BLaER1 (cell line): ENCODE results near the gene C11orf21.
"Not testable (repeated sequence)": the region's sequence is repeated elsewhere in the genome, so short reads cannot be mapped to it uniquely, and the experiment has no call there.

Experiments used
- H3K27ac ChIP-seq: shearing (Covaris generic); formaldehyde crosslinking; 2 replicates; pipeline ENCODE4 v1.8.1; 2022
- H3K27me3 ChIP-seq: shearing (Covaris generic); formaldehyde crosslinking; 2 replicates; pipeline ENCODE4 v1.8.1; 2022
- H3K36me3 ChIP-seq: shearing (Covaris generic); formaldehyde crosslinking; 2 replicates; pipeline ENCODE4 v1.8.1; 2022
- H3K4me1 ChIP-seq: shearing (Covaris generic); formaldehyde crosslinking; 2 replicates; pipeline ENCODE4 v1.8.1; 2022
- H3K4me2 ChIP-seq: shearing (Covaris generic); formaldehyde crosslinking; 2 replicates; pipeline ENCODE4 v1.8.1; 2022
- H3K4me3 ChIP-seq: shearing (Covaris generic); formaldehyde crosslinking; 2 replicates; pipeline ENCODE4 v1.8.1; 2022
- H3K9ac ChIP-seq: shearing (Covaris generic); formaldehyde crosslinking; 2 replicates; pipeline ENCODE4 v1.8.1; 2022
- H3K9me3 ChIP-seq: shearing (Covaris generic); formaldehyde crosslinking; 2 replicates; pipeline ENCODE4 v1.8.1; 2022
- H4K20me1 ChIP-seq: shearing (Covaris generic); formaldehyde crosslinking; 2 replicates; pipeline ENCODE4 v1.8.1; 2022
- Cebpa-rat ChIP-seq: shearing (Covaris generic); IDR thresholded peaks from 2 replicates; pipeline ENCODE4 v1.8.1; 2022

C11orf21 gene

DNA sequence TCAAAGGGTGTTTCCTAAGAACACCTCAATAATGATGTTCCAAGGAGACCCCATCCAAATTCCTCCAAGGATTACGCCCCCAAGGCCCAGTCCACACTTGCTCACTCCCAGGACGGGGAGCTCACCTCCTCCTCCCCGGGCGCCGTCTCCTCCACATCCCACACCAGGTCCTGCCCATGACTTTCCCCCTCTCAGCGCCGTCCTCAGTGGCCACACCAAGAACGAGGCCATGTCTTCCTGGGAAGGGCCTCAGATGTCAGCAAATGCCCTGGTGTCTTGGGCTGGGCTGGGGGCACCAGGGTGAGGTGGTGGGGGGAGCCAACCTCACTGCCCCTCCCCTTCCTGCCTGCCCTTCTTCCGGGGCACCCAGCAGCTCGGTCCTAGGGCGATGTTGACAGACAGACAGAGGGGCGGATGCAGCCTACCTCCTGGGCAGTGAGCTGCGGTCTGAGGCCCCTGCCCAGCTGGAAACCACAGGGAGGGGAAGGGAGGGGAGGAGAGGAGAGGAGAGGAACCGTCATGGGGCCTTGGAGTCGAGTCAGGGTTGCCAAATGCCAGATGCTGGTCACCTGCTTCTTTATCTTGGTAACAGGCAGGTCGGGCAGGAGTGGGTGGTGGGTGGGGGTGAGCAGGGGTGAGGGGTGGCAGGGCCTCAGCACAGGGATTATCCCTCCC is at the start of gene C11orf21, which contains the start of gene TSPAN32:
Gene C11orf21 (minus strand): TSS at position 288 of the 675 bp plus-strand sequence. CDS start 110 bp downstream, at position 178.
Gene TSPAN32 (plus strand): TSS at position 383 of the 675 bp plus-strand sequence. CDS start 137 bp downstream, at position 520.
- H3K9me3 ChIP-seq = no peaks in the 10 kb centered on the region
- 0 out of 2 replicates have a peak within 1 kb of the TSS, but pooled peaks have one; percentile 25 for H3K4me3 ChIP-seq
- 0 out of 2 replicates have a peak within 1 kb of the TSS, but pooled peaks have one; percentile 8 for H3K27ac ChIP-seq
- no peak for TF ChIP-seq Cebpa-rat
- no peak within 1 kb of the TSS; the same call in 1 of the 2 replicates for H3K9ac ChIP-seq
- H3K27me3 ChIP-seq = no peaks in the 10 kb centered on the region; the same call in 1 of the 2 replicates
- H3K4me2 ChIP-seq = peak within 1 kb of the TSS; percentile 91
- H3K4me1 ChIP-seq = peaks cover 78% of the 10 kb centered on the region
- H4K20me1 ChIP-seq = peaks cover 35% of the 10 kb centered on the region; the same call in 1 of the 2 replicates
- H3K36me3 ChIP-seq = no peaks in the 10 kb centered on the region

DNA sequence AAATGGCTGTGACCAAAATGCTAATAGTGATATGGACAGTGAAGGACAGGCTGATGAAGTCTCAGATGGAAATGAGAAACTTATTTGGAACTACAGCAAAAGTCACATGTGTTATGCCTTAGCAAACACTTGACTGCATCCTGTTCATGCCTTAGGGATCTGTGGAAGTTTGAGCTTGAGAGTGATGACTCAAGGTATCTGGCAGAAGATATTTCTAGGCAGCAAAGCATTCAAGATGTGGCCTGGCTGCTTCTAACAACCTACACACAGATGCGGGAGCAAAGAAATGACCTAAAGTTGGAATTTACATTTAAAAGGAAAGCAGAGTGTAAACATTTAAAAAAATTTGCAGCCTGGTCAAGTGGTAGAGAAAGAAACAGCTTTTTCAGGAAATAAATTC is 47.3 kb upstream of the C11orf21 start:
- no peaks in the 10 kb centered on the region for H3K27me3 ChIP-seq
- H3K4me3 ChIP-seq = no peak overlapping the region
- H3K9me3 ChIP-seq = peaks cover 38% of the 10 kb centered on the region

DNA sequence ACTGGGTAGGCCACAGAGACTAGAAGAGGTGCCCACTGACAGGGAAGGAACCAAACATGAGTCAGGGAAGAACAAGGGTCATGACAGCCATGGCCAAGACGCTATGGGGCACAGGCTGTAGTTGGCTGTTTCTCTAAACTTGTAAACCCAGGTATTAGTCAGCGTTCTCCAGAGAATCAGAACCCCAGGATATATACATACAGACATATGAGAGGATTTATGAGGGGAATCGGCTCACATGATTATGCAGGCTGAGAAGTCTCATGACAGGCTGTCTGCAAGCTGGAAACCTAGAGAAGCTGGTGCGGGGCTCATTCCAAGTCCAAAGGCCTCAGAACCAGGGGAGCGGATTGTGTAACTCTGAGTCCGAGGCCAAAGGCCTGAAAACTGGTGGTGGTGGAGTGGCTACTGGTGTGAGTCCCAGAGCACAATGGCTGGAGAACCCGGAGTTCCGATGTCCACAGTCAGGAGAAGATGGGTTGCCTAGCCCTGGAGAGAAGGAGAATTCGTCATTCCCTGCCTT is 45.7 kb upstream of the C11orf21 start:
- Histone ChIP-seq H4K20me1 (no peaks in the 10 kb centered on the region), H3K4me2 (no peak overlapping the region), H3K27ac (no peak overlapping the region), H3K4me1 (no peaks in the 10 kb centered on the region), H3K9me3 (peaks cover 38% of the 10 kb centered on the region), H3K4me3 (no peak overlapping the region), H3K36me3 (no peaks in the 10 kb centered on the region), H3K9ac (no peak overlapping the region), H3K27me3 (no peaks in the 10 kb centered on the region)
- TF ChIP-seq Cebpa-rat = no peak

More for the DNA sequence above, 47.3 kb upstream of the C11orf21 start:
- H3K4me1 ChIP-seq = no peaks in the 10 kb centered on the region
- no peak overlapping the region for H3K4me2 ChIP-seq
- no peak overlapping the region for H3K9ac ChIP-seq
- no peaks in the 10 kb centered on the region for H3K36me3 ChIP-seq
- no peaks in the 10 kb centered on the region for H4K20me1 ChIP-seq
- H3K27ac ChIP-seq = no peak overlapping the region
- TF ChIP-seq Cebpa-rat = no peak

DNA sequence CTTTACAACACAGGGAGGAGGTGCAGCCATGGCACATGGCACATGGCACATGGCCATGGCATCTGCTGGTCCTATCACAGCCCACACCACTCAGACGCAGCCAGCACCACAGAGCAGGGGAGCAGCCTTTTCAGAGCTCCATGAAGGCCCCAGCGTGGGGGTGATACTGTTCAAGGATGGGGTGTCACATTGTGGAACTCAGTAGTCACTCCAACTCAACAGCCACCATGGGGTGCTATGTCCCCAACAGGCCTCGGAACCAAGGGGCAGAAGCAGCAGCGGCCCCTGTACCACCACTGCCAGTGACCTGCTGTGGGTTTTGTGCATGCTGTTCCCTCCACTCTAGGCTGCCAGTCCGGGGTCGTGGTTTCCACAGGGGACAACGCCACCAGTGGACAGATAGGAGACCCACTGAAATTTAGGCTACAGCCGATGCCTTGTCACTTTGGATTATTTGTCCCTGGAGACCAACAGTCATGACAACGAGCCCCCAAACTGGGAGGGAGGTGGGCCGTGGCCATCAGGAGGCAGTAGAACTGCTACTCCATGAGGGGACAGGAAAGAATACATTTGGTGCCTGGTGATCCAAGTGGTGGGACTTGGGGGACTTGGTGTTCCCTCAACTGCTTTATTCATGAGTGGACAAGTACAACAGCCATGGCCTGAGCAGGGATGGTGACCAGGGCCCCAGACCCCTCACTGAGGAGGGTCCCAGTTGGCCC is 45.0 kb upstream of the C11orf21 start:
- H3K27me3 ChIP-seq = no peaks in the 10 kb centered on the region

DNA sequence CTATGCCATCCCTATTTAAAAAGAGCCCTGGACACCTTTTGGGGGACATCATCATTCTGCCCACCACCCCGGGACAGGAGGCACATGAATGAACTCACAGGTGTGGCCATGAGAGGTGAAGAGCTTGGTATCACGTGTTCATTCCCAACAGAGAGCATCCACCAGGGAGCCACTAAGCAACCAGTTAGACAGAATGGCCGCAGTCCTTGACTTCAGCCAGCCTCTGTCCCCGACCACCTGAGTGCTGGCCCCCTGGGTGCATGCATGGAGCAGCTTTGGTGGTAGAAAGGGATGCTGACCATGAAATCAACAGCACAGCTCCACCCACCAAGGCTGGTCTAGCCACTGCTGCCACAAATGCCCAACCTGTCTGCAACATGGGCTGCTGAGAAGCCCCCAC is 44.3 kb upstream of the C11orf21 start:
- no peak for TF ChIP-seq Cebpa-rat
- Histone ChIP-seq H3K27ac (no peak overlapping the region), H3K4me3 (no peak overlapping the region), H3K9me3 (peaks cover 38% of the 10 kb centered on the region), H3K27me3 (no peaks in the 10 kb centered on the region), H3K36me3 (no peaks in the 10 kb centered on the region), H3K4me2 (no peak overlapping the region), H3K9ac (no peak overlapping the region), H4K20me1 (no peaks in the 10 kb centered on the region), H3K4me1 (no peaks in the 10 kb centered on the region)

More for the DNA sequence above, 45.0 kb upstream of the C11orf21 start:
- Histone ChIP-seq H3K4me1 (no peaks in the 10 kb centered on the region), H3K4me3 (no peak overlapping the region), H3K27ac (no peak overlapping the region), H4K20me1 (no peaks in the 10 kb centered on the region), H3K4me2 (no peak overlapping the region), H3K9ac (no peak overlapping the region), H3K36me3 (no peaks in the 10 kb centered on the region), H3K9me3 (peaks cover 38% of the 10 kb centered on the region)
- no peak for TF ChIP-seq Cebpa-rat

DNA sequence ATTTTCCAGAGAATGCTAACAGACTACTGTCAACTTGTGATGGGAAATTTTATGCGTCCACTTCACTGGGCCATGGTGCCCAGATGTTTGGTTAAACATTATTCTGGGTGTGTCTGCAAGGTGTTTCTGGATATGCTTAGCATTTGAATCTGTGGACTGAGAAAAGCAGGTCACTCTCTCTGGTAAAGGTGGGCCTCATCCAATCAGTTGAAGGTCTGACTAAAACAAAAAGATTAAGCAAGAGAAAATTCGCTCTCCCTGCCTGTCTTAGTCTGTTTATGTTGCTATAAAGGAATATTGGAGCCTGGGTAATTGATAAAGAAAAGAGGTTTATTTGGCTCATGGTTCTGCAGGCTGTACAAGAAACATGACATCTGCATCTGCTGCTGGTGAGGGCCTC is 43.3 kb upstream of the C11orf21 start:
- peaks cover 31% of the 10 kb centered on the region for H3K9me3 ChIP-seq
- H3K4me3 ChIP-seq = no peak overlapping the region
- no peaks in the 10 kb centered on the region for H3K4me1 ChIP-seq
- H3K27me3 ChIP-seq = no peaks in the 10 kb centered on the region
- no peaks in the 10 kb centered on the region for H4K20me1 ChIP-seq
- no peaks in the 10 kb centered on the region for H3K36me3 ChIP-seq
- no peak overlapping the region for H3K9ac ChIP-seq
- H3K4me2 ChIP-seq = no peak overlapping the region
- TF ChIP-seq Cebpa-rat = no peak
- H3K27ac ChIP-seq = no peak overlapping the region

DNA sequence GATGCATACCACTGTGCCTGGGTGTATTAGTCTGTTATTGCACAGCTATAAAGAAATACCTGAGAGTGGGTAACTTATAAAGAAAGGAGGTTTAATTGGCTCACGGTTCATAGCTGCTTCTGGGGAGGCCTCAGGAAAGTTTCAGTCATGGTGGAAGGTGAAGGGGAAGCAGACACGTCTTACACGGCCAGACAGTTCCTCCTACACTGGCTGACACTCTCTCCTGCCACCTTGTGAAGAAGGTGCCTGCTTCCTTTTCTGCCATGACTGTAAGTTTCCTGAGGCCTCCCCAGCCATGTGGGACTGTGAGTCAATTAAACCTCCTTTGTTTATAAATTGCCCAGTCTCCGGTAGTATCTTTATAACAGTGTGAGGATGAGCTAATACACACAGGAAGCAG is 41.8 kb upstream of the C11orf21 start:
- no peak overlapping the region for H3K4me3 ChIP-seq
- no peaks in the 10 kb centered on the region for H4K20me1 ChIP-seq
- no peaks in the 10 kb centered on the region for H3K36me3 ChIP-seq
- peaks cover 16% of the 10 kb centered on the region; the same call in 1 of the 2 replicates for H3K9me3 ChIP-seq
- no peak overlapping the region for H3K27ac ChIP-seq
- no peak for TF ChIP-seq Cebpa-rat
- H3K4me1 ChIP-seq = no peaks in the 10 kb centered on the region
- no peaks in the 10 kb centered on the region for H3K27me3 ChIP-seq
- no peak overlapping the region for H3K9ac ChIP-seq
- H3K4me2 ChIP-seq = no peak overlapping the region

DNA sequence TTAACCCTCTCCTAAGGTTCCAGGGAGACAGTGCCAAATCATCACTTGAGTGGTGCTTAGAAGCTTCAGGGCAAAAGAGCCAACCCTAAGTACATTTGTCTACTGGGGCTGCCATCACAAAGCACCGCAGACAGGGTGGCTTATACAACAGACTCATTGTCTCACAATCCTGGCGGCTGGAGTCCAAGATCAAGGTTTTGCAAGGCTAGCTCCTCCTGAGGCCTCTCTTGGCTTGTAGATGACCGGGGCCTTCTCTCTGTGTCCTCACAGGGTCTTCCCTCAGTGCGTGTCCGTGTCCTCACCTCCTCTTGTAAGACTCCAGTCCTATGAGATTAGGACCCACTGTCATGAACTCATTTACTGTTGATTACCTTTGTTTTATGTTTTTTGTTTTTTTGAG is 41.3 kb upstream of the C11orf21 start:
- H3K27me3 ChIP-seq = no peaks in the 10 kb centered on the region
- H4K20me1 ChIP-seq = no peaks in the 10 kb centered on the region
- H3K9ac ChIP-seq = no peak overlapping the region
- peaks cover 11% of the 10 kb centered on the region; the same call in 1 of the 2 replicates for H3K9me3 ChIP-seq
- no peak overlapping the region for H3K4me2 ChIP-seq
- no peaks in the 10 kb centered on the region for H3K4me1 ChIP-seq
- no peak for TF ChIP-seq Cebpa-rat
- H3K27ac ChIP-seq = no peak overlapping the region
- H3K36me3 ChIP-seq = no peaks in the 10 kb centered on the region
- H3K4me3 ChIP-seq = no peak overlapping the region

DNA sequence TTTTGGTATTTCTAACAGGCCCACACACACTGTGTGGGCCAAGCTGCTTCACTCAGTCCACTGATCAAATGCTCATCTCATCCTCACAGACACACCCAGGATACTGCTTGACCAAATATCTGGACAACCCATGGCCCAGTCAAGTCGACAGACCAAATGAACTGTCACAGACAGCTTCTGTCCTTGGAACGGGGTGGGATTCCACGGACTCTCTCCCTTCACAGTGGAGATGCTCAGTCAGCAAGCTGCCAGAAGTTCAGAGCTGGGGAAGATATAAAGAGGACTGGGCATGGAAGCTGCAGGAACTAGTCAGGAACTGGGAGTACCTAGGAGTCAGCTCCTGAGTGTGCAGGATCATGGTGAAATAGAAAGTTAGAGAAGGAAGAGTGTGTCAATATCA is 40.8 kb upstream of the C11orf21 start:
- Histone ChIP-seq H3K27me3 (no peaks in the 10 kb centered on the region), H3K9me3 (peaks cover 7% of the 10 kb centered on the region; the same call in 1 of the 2 replicates)

DNA sequence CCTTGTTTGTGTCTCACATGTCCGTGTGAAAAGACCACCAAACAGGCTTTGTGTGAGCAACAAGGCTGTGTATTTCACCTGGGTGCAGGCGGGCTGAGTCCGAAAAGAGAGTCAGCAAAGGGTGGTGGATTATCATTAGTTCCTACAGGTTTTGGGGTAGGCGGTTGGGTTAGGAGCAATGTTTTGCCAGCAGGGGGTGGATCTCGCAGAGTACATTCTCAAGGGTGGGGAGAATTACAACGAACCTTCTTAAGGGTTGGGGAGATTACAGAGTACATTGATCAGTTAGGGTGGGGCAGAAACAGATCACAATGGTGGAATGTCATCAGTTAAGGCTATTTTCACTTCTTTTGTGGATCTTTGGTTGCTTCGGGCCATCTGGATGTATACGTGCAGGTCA is 37.0 kb upstream of the C11orf21 start:
- H3K4me1 ChIP-seq, H3K9me3 ChIP-seq, H3K4me2 ChIP-seq, H3K36me3 ChIP-seq, H3K27ac ChIP-seq, H3K9ac ChIP-seq, H3K27me3 ChIP-seq, H4K20me1 ChIP-seq, H3K4me3 ChIP-seq: not testable (repeated sequence)

More for the DNA sequence above, 40.8 kb upstream of the C11orf21 start:
- Histone ChIP-seq H3K9ac (no peak overlapping the region), H3K27ac (no peak overlapping the region), H3K4me1 (no peaks in the 10 kb centered on the region), H3K4me2 (no peak overlapping the region), H3K4me3 (no peak overlapping the region), H3K36me3 (no peaks in the 10 kb centered on the region), H4K20me1 (no peaks in the 10 kb centered on the region)
- no peak for TF ChIP-seq Cebpa-rat

DNA sequence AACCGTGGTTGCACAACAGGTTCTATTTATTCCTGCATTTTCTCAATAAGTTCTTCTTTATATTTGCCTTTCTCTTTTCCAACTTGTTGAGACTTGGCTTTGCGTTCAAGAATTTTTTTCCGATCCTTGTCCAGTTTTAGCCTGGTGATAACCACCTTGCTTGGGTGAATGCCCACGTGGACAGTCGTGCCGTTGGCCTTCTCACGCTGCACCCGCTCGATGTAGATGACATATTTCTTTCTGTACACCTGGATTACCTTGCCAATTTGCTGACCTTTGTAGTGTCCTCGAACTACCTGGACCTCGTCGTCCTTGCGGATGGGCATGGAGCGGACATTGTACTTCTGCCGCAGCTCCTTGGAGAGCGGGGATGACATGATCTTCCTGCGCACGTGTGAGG is 33.6 kb upstream of the C11orf21 start:
- not testable (repeated sequence) for H3K27ac ChIP-seq, H3K4me3 ChIP-seq, H3K36me3 ChIP-seq, H4K20me1 ChIP-seq, H3K4me2 ChIP-seq, H3K9ac ChIP-seq, H3K4me1 ChIP-seq, H3K27me3 ChIP-seq
- H3K9me3 ChIP-seq = peaks cover 19% of the 10 kb centered on the region

DNA sequence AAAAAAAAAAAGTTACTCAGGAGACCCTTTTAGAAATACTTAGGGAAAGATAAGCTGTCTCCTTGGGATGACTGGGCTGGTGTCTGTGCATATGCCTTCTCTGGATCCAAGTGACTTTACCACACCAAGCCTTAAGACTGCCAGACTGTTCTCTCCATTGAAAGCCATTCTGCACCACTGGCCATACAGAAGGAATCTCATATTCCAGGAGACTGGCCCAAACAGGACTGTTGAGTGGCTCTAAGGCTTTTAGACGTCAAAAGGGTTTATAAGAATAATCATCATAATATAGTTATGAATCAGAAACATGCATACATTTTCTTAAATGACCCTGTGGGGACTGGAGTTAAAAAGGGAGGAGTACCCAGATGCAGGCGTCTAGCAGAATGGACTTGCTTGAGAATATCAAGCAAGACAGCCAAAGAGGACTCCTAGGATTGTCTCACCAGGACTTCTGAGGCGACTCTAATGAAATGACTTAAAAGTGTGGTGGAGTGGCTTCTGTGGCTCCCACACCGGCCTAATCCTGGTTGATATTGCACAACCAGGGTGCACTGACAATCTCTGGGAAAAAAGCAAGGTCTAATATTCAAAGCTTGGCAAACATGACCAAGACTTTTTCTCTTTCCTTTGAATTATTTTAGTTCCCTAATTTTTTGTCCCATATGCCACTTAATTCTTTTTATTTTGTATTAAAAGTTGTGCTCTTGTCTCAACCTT is 31.9 kb upstream of the C11orf21 start:
- not testable (repeated sequence) for H3K4me2 ChIP-seq, H3K27me3 ChIP-seq, H3K27ac ChIP-seq, H3K9ac ChIP-seq, H3K4me3 ChIP-seq, H3K4me1 ChIP-seq, H3K36me3 ChIP-seq, H4K20me1 ChIP-seq
- peaks cover 25% of the 10 kb centered on the region for H3K9me3 ChIP-seq

DNA sequence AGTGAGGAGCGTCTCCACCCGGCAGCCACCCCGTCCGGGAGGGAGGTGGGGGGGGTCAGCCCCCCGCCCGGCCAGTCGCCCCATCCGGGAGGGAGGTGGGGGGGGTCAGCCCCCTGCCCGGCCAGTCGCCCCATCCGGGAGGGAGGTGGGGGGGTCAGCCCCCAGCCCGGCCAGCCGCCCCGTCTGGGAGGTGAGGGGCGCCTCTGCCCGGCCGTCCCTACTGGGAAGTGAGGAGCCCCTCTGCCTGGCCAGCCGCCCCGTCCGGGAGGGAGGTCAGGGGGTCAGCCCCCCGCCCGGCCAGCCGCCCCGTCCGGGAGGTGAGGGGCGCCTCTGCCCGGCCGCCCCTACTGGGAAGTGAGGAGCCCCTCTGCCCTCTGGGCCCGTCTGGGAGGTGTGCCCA is 30.9 kb upstream of the C11orf21 start:
- peaks cover 25% of the 10 kb centered on the region for H3K9me3 ChIP-seq
- H3K9ac ChIP-seq, H3K27ac ChIP-seq, H4K20me1 ChIP-seq, H3K36me3 ChIP-seq, H3K4me2 ChIP-seq, H3K27me3 ChIP-seq, H3K4me3 ChIP-seq, H3K4me1 ChIP-seq: not testable (repeated sequence)
